Left kidney (tissue), 2 donors: ENCODE results near the gene IGF2BP1. TPM values are rescaled to one million over a fixed set of nuclear protein-coding genes. Genes with fewer than 3 reads are reported as not detected.
"Not testable (repeated sequence)": the region's sequence is repeated elsewhere in the genome, so short reads cannot be mapped to it uniquely, and the experiment has no call there.

ENCODE experiments used
- DNase-seq: peaks from one replicate; pipeline ENCODE4 v3.0.0-alpha.2; 2013
- polyA plus RNA-seq: library from polyadenylated mRNA; unstranded; fragments of 120-200 nt; gene quantifications from one replicate; pipeline ENCODE4 v1.2.1, GENCODE V29; 2013; ENCODE audit not compliant: insufficient read length

Gene IGF2BP1
- polyA plus RNA-seq, 1 donor = 32.9 TPM

GRCh38 chr17:49053171-49053829, 56.1 kb downstream of the IGF2BP1 start:
- no peak for DNase-seq

GRCh38 chr17:49054342-49055092, 57.3 kb downstream of the IGF2BP1 start:
- no peak for DNase-seq

GRCh38 chr17:49055181-49055927, 58.2 kb downstream of the IGF2BP1 start:
- no peak for DNase-seq

GRCh38 chr17:49061524-49061943, 64.3 kb downstream of the IGF2BP1 start:
- DNase-seq = no peak

GRCh38 chr17:49063652-49064051, 66.5 kb downstream of the IGF2BP1 start:
- no peak for DNase-seq

- DNase-seq = no peak
Observed at GRCh38 chr17:49067163-49067562, 70.0 kb downstream of the IGF2BP1 start.

GRCh38 chr17:49069585-49070273, 72.5 kb downstream of the IGF2BP1 start:
- DNase-seq = no peak

- no peak for DNase-seq
Observed at GRCh38 chr17:49071106-49071505, 73.9 kb downstream of the IGF2BP1 start.

- DNase-seq = no peak
Observed at GRCh38 chr17:49074851-49075540, 77.8 kb downstream of the IGF2BP1 start.

GRCh38 chr17:49076573-49077384, 79.6 kb downstream of the IGF2BP1 start:
- no peak for DNase-seq

- DNase-seq = no peak
Observed at GRCh38 chr17:49078248-49078647, 81.1 kb downstream of the IGF2BP1 start.

GRCh38 chr17:49079840-49080663, 82.9 kb downstream of the IGF2BP1 start:
- DNase-seq = no peak

- DNase-seq = no peak
Observed at GRCh38 chr17:49082231-49082630, 85.0 kb downstream of the IGF2BP1 start.

- not testable (repeated sequence) for DNase-seq
Observed at GRCh38 chr17:49085046-49085445, 87.9 kb downstream of the IGF2BP1 start.

- no peak for DNase-seq
Observed at GRCh38 chr17:49085565-49086315, 88.6 kb downstream of the IGF2BP1 start.

GRCh38 chr17:49086316-49086605, 89.1 kb downstream of the IGF2BP1 start:
- DNase-seq = no peak

- no peak for DNase-seq
Observed at GRCh38 chr17:49086649-49087048, 89.5 kb downstream of the IGF2BP1 start.

GRCh38 chr17:49089094-49089493, 91.9 kb downstream of the IGF2BP1 start:
- no peak for DNase-seq

- DNase-seq = no peak
Observed at GRCh38 chr17:49090878-49091594, 93.9 kb downstream of the IGF2BP1 start.
